PFSK-1 (cell line): ENCODE measurements around the gene EDC3.

ENCODE experiments used
- FOXP2 ChIP-seq: optimal IDR thresholded peaks from 2 replicates; pipeline ENCODE3; 2011; ENCODE audit warnings: borderline replicate concordance, control low read depth, inconsistent platforms; ENCODE audit not compliant: insufficient read depth; ENCODE audit errors: extremely low read length, extremely low read depth
- POLR2AphosphoS5 ChIP-seq: IDR thresholded peaks from 2 replicates; pipeline ENCODE4 v1.6.1; 2012; ENCODE audit warnings: low read depth, mild to moderate bottlenecking, control low read depth, low read length, moderate library complexity
- SIN3A ChIP-seq: IDR thresholded peaks from 2 replicates; pipeline ENCODE4 v1.6.1; 2012; ENCODE audit warnings: mild to moderate bottlenecking, low read length, moderate library complexity, borderline replicate concordance; ENCODE audit not compliant: insufficient read depth
- TAF1 ChIP-seq: IDR thresholded peaks from 2 replicates; pipeline ENCODE4 v1.6.1; 2012; ENCODE audit warnings: low read length, control low read depth, borderline replicate concordance; ENCODE audit not compliant: insufficient read depth
- TF ChIP-seq, protein P1 (sequence below), 2 experiments: IDR thresholded peaks; 2 replicates each; pipeline versions ENCODE4 v1.6.1 to v1.8.0; 2011 to 2012; ENCODE audit warnings: low read depth in 2 of 2, low read length in 2 of 2, control low read depth in 1 of 2, inconsistent platforms in 1 of 2, mild to moderate bottlenecking in 1 of 2, moderate library complexity in 1 of 2; ENCODE audit not compliant: insufficient read depth in 1 of 2

EDC3 gene

GRCh38 chr15:74632601-74633000 is 63.2 kb downstream of the EDC3 start:
- TF ChIP-seq POLR2AphosphoS5 (no peak), TAF1 (no peak), FOXP2 (no peak), SIN3A (no peak)
- TF ChIP-seq, protein P1, sequence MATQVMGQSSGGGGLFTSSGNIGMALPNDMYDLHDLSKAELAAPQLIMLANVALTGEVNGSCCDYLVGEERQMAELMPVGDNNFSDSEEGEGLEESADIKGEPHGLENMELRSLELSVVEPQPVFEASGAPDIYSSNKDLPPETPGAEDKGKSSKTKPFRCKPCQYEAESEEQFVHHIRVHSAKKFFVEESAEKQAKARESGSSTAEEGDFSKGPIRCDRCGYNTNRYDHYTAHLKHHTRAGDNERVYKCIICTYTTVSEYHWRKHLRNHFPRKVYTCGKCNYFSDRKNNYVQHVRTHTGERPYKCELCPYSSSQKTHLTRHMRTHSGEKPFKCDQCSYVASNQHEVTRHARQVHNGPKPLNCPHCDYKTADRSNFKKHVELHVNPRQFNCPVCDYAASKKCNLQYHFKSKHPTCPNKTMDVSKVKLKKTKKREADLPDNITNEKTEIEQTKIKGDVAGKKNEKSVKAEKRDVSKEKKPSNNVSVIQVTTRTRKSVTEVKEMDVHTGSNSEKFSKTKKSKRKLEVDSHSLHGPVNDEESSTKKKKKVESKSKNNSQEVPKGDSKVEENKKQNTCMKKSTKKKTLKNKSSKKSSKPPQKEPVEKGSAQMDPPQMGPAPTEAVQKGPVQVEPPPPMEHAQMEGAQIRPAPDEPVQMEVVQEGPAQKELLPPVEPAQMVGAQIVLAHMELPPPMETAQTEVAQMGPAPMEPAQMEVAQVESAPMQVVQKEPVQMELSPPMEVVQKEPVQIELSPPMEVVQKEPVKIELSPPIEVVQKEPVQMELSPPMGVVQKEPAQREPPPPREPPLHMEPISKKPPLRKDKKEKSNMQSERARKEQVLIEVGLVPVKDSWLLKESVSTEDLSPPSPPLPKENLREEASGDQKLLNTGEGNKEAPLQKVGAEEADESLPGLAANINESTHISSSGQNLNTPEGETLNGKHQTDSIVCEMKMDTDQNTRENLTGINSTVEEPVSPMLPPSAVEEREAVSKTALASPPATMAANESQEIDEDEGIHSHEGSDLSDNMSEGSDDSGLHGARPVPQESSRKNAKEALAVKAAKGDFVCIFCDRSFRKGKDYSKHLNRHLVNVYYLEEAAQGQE (IDR thresholded peaks at IDR 0.05; ENCODE audit: insufficient read depth in 1 of 2, low read depth in 2 of 2, low read length in 2 of 2) = no peak

DNA sequence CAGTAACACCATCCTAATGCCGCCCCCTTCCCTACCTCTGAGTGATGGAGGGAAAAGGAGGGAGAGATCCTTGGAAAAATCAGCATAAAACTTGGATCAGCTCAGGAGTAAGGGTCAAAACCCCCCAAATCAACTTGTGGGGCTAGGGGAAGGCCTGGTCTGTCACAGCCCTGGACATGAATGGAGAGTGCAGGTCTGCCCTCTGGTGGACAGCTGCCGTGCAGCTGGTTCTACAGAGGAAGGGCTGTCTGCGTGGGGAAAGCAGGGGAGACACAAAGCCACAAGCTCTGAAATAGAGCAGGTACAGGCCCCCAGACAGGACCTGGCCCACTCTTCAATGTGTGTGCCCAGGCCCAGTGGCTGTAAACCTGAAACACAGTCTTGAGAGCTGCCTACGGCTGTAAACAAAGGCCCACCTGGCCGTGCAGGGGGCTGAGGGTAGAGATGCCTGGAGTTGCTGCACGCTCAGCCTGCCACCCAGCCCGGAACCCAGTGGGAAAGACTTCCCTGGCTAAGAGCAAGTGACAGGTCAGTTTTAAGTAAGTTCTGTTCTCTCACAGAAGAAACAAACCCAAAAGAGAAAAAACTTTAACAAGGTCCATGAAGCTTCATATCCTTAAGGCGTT is 63.8 kb downstream of the EDC3 start:
- TF ChIP-seq FOXP2 (no peak), TAF1 (no peak), POLR2AphosphoS5 (no peak), SIN3A (no peak)
- TF ChIP-seq, protein P1 (IDR thresholded peaks at IDR 0.05; ENCODE audit: insufficient read depth in 1 of 2, low read depth in 2 of 2, low read length in 2 of 2) = no peak

GRCh38 chr15:74631408-74631807 is 64.4 kb downstream of the EDC3 start:
- no peak for TF ChIP-seq POLR2AphosphoS5
- no peak for TF ChIP-seq SIN3A

- no peak for TF ChIP-seq TAF1
- TF ChIP-seq POLR2AphosphoS5 = peak; percentile 34; the same call in 1 of the 2 replicates
Observed at GRCh38 chr15:74631087-74631385, 64.8 kb downstream of the EDC3 start.

DNA sequence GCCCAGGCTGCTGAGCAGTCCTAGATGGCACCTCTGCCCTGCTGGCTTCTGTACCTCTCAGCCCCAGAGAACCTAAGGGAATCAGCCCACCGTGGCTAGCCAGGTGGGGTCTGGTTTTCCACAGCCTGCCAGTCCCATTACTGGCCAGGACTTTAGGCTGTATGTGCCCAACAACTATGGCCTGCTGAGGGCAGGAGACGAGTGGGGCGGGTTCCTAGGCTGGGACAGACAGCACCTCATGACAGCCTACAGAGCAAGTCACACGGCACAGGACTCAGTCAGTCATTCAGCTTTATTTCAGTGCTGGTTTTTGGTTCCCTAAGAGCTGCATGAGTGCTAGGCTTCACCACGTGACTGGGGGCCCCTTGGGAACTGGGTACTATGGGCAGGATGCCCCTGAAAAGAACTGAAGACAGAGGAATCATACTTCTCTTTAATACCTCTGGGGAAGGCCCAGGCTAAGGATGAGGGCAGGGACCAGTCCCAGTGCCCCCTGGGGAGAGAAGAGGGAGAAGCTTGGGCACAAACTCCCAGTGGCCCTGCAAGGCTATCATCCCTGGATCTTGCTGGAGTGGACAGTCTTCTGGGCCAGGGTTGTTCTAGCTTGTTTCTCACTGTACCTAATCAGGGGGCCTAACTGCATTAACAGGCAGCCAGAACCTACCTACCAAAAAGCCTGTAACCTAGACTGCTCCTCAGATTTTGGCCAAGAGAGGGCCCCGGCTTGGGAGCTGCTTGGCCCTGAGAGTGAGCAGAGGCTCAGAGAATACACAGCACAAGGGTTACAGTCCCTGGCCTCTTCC is 65.3 kb downstream of the EDC3 start:
- TF ChIP-seq TAF1 = no peak
- TF ChIP-seq POLR2AphosphoS5 = no peak; the same call in 1 of the 2 replicates
- TF ChIP-seq SIN3A = no peak
- TF ChIP-seq, protein P1 (IDR thresholded peaks at IDR 0.05; ENCODE audit: insufficient read depth in 1 of 2, low read depth in 2 of 2, low read length in 2 of 2) = no peak
- TF ChIP-seq FOXP2 = no peak

GRCh38 chr15:74628949-74629348 is 66.9 kb downstream of the EDC3 start:
- TF ChIP-seq TAF1 (no peak), POLR2AphosphoS5 (no peak), FOXP2 (no peak), SIN3A (no peak)
- TF ChIP-seq, protein P1 (IDR thresholded peaks at IDR 0.05; ENCODE audit: insufficient read depth in 1 of 2, low read depth in 2 of 2, low read length in 2 of 2) = no peak
